ENCODE results near the gene GSTK1.

GRCh38 chr7:143217806-143218205 lies 45.4 kb upstream of the GSTK1 start:
- TF ChIP-seq, protein P1, sequence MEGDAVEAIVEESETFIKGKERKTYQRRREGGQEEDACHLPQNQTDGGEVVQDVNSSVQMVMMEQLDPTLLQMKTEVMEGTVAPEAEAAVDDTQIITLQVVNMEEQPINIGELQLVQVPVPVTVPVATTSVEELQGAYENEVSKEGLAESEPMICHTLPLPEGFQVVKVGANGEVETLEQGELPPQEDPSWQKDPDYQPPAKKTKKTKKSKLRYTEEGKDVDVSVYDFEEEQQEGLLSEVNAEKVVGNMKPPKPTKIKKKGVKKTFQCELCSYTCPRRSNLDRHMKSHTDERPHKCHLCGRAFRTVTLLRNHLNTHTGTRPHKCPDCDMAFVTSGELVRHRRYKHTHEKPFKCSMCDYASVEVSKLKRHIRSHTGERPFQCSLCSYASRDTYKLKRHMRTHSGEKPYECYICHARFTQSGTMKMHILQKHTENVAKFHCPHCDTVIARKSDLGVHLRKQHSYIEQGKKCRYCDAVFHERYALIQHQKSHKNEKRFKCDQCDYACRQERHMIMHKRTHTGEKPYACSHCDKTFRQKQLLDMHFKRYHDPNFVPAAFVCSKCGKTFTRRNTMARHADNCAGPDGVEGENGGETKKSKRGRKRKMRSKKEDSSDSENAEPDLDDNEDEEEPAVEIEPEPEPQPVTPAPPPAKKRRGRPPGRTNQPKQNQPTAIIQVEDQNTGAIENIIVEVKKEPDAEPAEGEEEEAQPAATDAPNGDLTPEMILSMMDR (optimal IDR thresholded peaks at IDR 0.05 in 1 of 3, IDR thresholded peaks at IDR 0.05 in 1 of 3, conservative IDR thresholded peaks at IDR 0.05 in 1 of 3; ENCODE audit: extremely low read depth in 1 of 3, insufficient read depth in 2 of 3, low read length in 3 of 3) = no peak
- no peak for TF ChIP-seq EZH2 (IDR thresholded peaks at IDR 0.05; ENCODE audit: low read length)
